Measurements from ENCODE around the gene RASSF8. TPM values are rescaled to one million over a fixed set of nuclear protein-coding genes. Genes with fewer than 3 reads are reported as not detected.

Gene RASSF8
- total RNA-seq, 2 experiments from 2014 or later: not detected

GRCh38 chr12:25924491-25925001 lies 33.9 kb upstream of the RASSF8 start:
- H3K4me1 ChIP-seq (ENCODE audit: insufficient read depth, low read length, poor library complexity, severe bottlenecking): no peaks in the 10 kb centered on the region
- no peak overlapping the region for H2AFZ ChIP-seq (ENCODE audit: low read length)
- H3K36me3 ChIP-seq (ENCODE audit: insufficient read depth, low read length): no peaks in the 10 kb centered on the region
- H3K4me2 ChIP-seq (ENCODE audit: low read length): no peak overlapping the region
- no peaks in the 10 kb centered on the region for H3K9me2 ChIP-seq (ENCODE audit: insufficient read depth, low read length)
- no peak overlapping the region for H3K27ac ChIP-seq (ENCODE audit: low read depth, low read length, poor library complexity, severe bottlenecking)
- no TSS peak for BruUV-seq (replicated peaks)
- H3K79me2 ChIP-seq (ENCODE audit: insufficient read depth, low read depth, low read length): no peaks in the 10 kb centered on the region
- no peak for DNase-seq (ENCODE audit: low spot score)
- TF ChIP-seq EZH2phosphoT487 (IDR thresholded peaks at IDR 0.05; ENCODE audit: borderline replicate concordance, low read depth, low read length) (no peak), CTCF (conservative IDR thresholded peaks at IDR 0.05; ENCODE audit: low read length) (no peak)
- POLR2A ChIA-PET: no interaction called here
- H3K4me3 ChIP-seq (ENCODE audit: low read depth, low read length, poor library complexity, severe bottlenecking): no peak overlapping the region
- H3K9me3 ChIP-seq (ENCODE audit: low read length): no peaks in the 10 kb centered on the region
- CTCF ChIA-PET (ENCODE audit: unreplicated experiment): no interaction called here
- intact Hi-C loops (cut with micrococcal nuclease; ENCODE audit: unreplicated experiment): no loop called here
- no peaks in the 10 kb centered on the region for H4K20me1 ChIP-seq (ENCODE audit: insufficient read depth, low read length)

- no peak for DNase-seq (ENCODE audit: low spot score)
- TF ChIP-seq CTCF (conservative IDR thresholded peaks at IDR 0.05; ENCODE audit: low read length) (no peak), EZH2phosphoT487 (IDR thresholded peaks at IDR 0.05; ENCODE audit: borderline replicate concordance, low read depth, low read length) (no peak)
- no peaks in the 10 kb centered on the region for H3K9me3 ChIP-seq (ENCODE audit: low read length)
- ChIA-PET POLR2A (interaction anchor here (0.6 kb wide), 1 partner anchor 1628 kb away, joined by 12 read pairs; no protein-coding TSS in a partner anchor), CTCF (ENCODE audit: unreplicated experiment) (no interaction called here)
- no peak overlapping the region for H3K4me3 ChIP-seq (ENCODE audit: low read depth, low read length, poor library complexity, severe bottlenecking)
- H3K27ac ChIP-seq (ENCODE audit: low read depth, low read length, poor library complexity, severe bottlenecking): no peak overlapping the region
- no peak overlapping the region for H3K4me2 ChIP-seq (ENCODE audit: low read length)
- intact Hi-C loops (cut with micrococcal nuclease; ENCODE audit: unreplicated experiment): no loop called here
- no TSS peak for BruUV-seq (replicated peaks)
- no peaks in the 10 kb centered on the region for H3K4me1 ChIP-seq (ENCODE audit: insufficient read depth, low read length, poor library complexity, severe bottlenecking)
- no peaks in the 10 kb centered on the region for H4K20me1 ChIP-seq (ENCODE audit: insufficient read depth, low read length)
- H2AFZ ChIP-seq (ENCODE audit: low read length): no peak overlapping the region
- H3K36me3 ChIP-seq (ENCODE audit: insufficient read depth, low read length): no peaks in the 10 kb centered on the region
- H3K79me2 ChIP-seq (ENCODE audit: insufficient read depth, low read depth, low read length): no peaks in the 10 kb centered on the region
- H3K9me2 ChIP-seq (ENCODE audit: insufficient read depth, low read length): no peaks in the 10 kb centered on the region
These were observed 33.4 kb upstream of the RASSF8 start for GRCh38 chr12:25925064-25925463.

GRCh38 chr12:25926536-25926935 lies 31.9 kb upstream of the RASSF8 start:
- no peak for DNase-seq (ENCODE audit: low spot score)
- no peak overlapping the region for H3K4me2 ChIP-seq (ENCODE audit: low read length)
- H3K9me2 ChIP-seq (ENCODE audit: insufficient read depth, low read length): no peaks in the 10 kb centered on the region
- intact Hi-C loops (cut with micrococcal nuclease; ENCODE audit: unreplicated experiment): no loop called here
- no peaks in the 10 kb centered on the region for H3K36me3 ChIP-seq (ENCODE audit: insufficient read depth, low read length)
- no TSS peak for BruUV-seq (replicated peaks)
- no peak overlapping the region for H2AFZ ChIP-seq (ENCODE audit: low read length)
- ChIA-PET POLR2A (no interaction called here), CTCF (ENCODE audit: unreplicated experiment) (no interaction called here)
- H3K4me1 ChIP-seq (ENCODE audit: insufficient read depth, low read length, poor library complexity, severe bottlenecking): no peaks in the 10 kb centered on the region
- H3K9me3 ChIP-seq (ENCODE audit: low read length): no peaks in the 10 kb centered on the region
- no peaks in the 10 kb centered on the region for H4K20me1 ChIP-seq (ENCODE audit: insufficient read depth, low read length)
- H3K4me3 ChIP-seq (ENCODE audit: low read depth, low read length, poor library complexity, severe bottlenecking): no peak overlapping the region
- H3K27ac ChIP-seq (ENCODE audit: low read depth, low read length, poor library complexity, severe bottlenecking): no peak overlapping the region
- no peaks in the 10 kb centered on the region for H3K79me2 ChIP-seq (ENCODE audit: insufficient read depth, low read depth, low read length)
- no peak for TF ChIP-seq EZH2phosphoT487 (IDR thresholded peaks at IDR 0.05; ENCODE audit: borderline replicate concordance, low read depth, low read length)

Data from OCI-LY7 (cell line).